ENCODE data around the gene LPP. TPM values are rescaled to one million over a fixed set of nuclear protein-coding genes. Genes with fewer than 3 reads are reported as not detected.

The LPP gene
- total and polyA plus RNA-seq, 4 donors = 7.2 to 50.3 (median 26.4) TPM

- no peak overlapping the region for H3K27ac ChIP-seq (ENCODE audit: low read depth, low read length)
Measured at GRCh38 chr3:188939814-188940572, 786.0 kb downstream of the LPP start.

More at GRCh38 chr3:188939814-188940572, 786.0 kb downstream of the LPP start:
- Histone ChIP-seq H3K27me3 (ENCODE audit: control insufficient read depth, insufficient read depth, low read length) (no peaks in the 10 kb centered on the region), H3K4me3 (ENCODE audit: low read depth, low read length) (no peak overlapping the region), H3K9me3 (ENCODE audit: control insufficient read depth, insufficient read depth, low read length) (no peaks in the 10 kb centered on the region), H3K4me1 (ENCODE audit: control insufficient read depth, insufficient read depth, low read length) (no peaks in the 10 kb centered on the region), H3K36me3 (ENCODE audit: control insufficient read depth, insufficient read depth, low read length) (no peaks in the 10 kb centered on the region)
- DNase-seq (ENCODE audit: low read depth in 4 of 6, low spot score in 6 of 6) = no peak
- no CpG with 5 or more reads among the region's 5 CpGs for WGBS (ENCODE audit: insufficient coverage)

Small RNA genes lying within 50 kb of the gene (small RNA-seq; reads per million reads assigned to genes)
- gene MIR28 (ENCODE audit: low replicate concordance) = 672 reads per million, percentile 99 among the genes with 10 or more reads in this experiment
